ENCODE data around the gene FES. TPM values are rescaled to one million over a fixed set of nuclear protein-coding genes. Genes with fewer than 3 reads are reported as not detected.

The FES gene
- total and polyA plus RNA-seq, 10 of the 15 experiments (the other 5 are each of a cell fraction or from before 2014, with no cell fraction given) = 0.07 to 23.9 (median 9.9) TPM

GRCh38 chr15:90934256-90934948, 50.1 kb downstream of the FES start (continued):
- TF ChIP-seq SREBF2 (IDR thresholded peaks at IDR 0.05; ENCODE audit: low read length) (no peak), HDAC2 (IDR thresholded peaks at IDR 0.05) (no peak), RELA (IDR thresholded peaks at IDR 0.05; ENCODE audit: borderline replicate concordance, partially characterized antibody) (peak; percentile 14), PAX5 (IDR thresholded peaks at IDR 0.05; ENCODE audit: borderline replicate concordance, low read depth, low read length) (no peak), ELK1 (IDR thresholded peaks at IDR 0.05; ENCODE audit: low read depth, low read length) (no peak), HDGF (IDR thresholded peaks at IDR 0.05) (peak; percentile 53; the same call in 1 of the 2 replicates), STAT1 (conservative IDR thresholded peaks at IDR 0.05) (no peak), EGR1 (IDR thresholded peaks at IDR 0.05; ENCODE audit: borderline replicate concordance in 1 of 2, low read depth in 2 of 2, low read length in 2 of 2) (peak in 1 of 2 experiments; percentile 91; a peak in 2 of 3 replicates), ZNF274 (IDR thresholded peaks at IDR 0.05; ENCODE audit: insufficient read depth, insufficient read length) (no peak), SMAD1 (IDR thresholded peaks at IDR 0.05; ENCODE audit: low read depth, partially characterized antibody) (no peak), NFYA (IDR thresholded peaks at IDR 0.05; ENCODE audit: borderline replicate concordance, low read depth, low read length) (no peak), CHD2 (IDR thresholded peaks at IDR 0.05; ENCODE audit: borderline replicate concordance, low read depth, low read length) (no peak), CREM (IDR thresholded peaks at IDR 0.05; ENCODE audit: low read depth) (peak; percentile 29; the same call in 1 of the 2 replicates), RB1 (IDR thresholded peaks at IDR 0.05; ENCODE audit: borderline replicate concordance) (peak; percentile 42; the same call in 1 of the 2 replicates), HCFC1 (IDR thresholded peaks at IDR 0.05; ENCODE audit: low read length) (0 out of 2 replicates have a peak, but pooled peaks have one; percentile 30), EP300 (IDR thresholded peaks at IDR 0.05; ENCODE audit: borderline replicate concordance in 1 of 2, control insufficient read depth in 1 of 2, low read depth in 2 of 2, low read length in 2 of 2) (no peak)
- TF ChIP-seq, protein P1, sequence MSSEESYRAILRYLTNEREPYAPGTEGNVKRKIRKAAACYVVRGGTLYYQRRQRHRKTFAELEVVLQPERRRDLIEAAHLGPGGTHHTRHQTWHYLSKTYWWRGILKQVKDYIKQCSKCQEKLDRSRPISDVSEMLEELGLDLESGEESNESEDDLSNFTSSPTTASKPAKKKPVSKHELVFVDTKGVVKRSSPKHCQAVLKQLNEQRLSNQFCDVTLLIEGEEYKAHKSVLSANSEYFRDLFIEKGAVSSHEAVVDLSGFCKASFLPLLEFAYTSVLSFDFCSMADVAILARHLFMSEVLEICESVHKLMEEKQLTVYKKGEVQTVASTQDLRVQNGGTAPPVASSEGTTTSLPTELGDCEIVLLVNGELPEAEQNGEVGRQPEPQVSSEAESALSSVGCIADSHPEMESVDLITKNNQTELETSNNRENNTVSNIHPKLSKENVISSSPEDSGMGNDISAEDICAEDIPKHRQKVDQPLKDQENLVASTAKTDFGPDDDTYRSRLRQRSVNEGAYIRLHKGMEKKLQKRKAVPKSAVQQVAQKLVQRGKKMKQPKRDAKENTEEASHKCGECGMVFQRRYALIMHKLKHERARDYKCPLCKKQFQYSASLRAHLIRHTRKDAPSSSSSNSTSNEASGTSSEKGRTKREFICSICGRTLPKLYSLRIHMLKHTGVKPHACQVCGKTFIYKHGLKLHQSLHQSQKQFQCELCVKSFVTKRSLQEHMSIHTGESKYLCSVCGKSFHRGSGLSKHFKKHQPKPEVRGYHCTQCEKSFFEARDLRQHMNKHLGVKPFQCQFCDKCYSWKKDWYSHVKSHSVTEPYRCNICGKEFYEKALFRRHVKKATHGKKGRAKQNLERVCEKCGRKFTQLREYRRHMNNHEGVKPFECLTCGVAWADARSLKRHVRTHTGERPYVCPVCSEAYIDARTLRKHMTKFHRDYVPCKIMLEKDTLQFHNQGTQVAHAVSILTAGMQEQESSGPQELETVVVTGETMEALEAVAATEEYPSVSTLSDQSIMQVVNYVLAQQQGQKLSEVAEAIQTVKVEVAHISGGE (CRISPR knock-in tag; IDR thresholded peaks at IDR 0.05) = no peak
- TF ChIP-seq, protein P2, sequence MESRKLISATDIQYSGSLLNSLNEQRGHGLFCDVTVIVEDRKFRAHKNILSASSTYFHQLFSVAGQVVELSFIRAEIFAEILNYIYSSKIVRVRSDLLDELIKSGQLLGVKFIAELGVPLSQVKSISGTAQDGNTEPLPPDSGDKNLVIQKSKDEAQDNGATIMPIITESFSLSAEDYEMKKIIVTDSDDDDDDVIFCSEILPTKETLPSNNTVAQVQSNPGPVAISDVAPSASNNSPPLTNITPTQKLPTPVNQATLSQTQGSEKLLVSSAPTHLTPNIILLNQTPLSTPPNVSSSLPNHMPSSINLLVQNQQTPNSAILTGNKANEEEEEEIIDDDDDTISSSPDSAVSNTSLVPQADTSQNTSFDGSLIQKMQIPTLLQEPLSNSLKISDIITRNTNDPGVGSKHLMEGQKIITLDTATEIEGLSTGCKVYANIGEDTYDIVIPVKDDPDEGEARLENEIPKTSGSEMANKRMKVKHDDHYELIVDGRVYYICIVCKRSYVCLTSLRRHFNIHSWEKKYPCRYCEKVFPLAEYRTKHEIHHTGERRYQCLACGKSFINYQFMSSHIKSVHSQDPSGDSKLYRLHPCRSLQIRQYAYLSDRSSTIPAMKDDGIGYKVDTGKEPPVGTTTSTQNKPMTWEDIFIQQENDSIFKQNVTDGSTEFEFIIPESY (IDR thresholded peaks at IDR 0.05) = no peak
- TF ChIP-seq, protein P3, sequence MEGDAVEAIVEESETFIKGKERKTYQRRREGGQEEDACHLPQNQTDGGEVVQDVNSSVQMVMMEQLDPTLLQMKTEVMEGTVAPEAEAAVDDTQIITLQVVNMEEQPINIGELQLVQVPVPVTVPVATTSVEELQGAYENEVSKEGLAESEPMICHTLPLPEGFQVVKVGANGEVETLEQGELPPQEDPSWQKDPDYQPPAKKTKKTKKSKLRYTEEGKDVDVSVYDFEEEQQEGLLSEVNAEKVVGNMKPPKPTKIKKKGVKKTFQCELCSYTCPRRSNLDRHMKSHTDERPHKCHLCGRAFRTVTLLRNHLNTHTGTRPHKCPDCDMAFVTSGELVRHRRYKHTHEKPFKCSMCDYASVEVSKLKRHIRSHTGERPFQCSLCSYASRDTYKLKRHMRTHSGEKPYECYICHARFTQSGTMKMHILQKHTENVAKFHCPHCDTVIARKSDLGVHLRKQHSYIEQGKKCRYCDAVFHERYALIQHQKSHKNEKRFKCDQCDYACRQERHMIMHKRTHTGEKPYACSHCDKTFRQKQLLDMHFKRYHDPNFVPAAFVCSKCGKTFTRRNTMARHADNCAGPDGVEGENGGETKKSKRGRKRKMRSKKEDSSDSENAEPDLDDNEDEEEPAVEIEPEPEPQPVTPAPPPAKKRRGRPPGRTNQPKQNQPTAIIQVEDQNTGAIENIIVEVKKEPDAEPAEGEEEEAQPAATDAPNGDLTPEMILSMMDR (IDR thresholded peaks at IDR 0.05 in 2 of 3, conservative IDR thresholded peaks at IDR 0.05 in 1 of 3; ENCODE audit: control insufficient read depth in 2 of 3, extremely low read depth in 1 of 3, insufficient read depth in 1 of 3, low read depth in 3 of 3, low read length in 3 of 3) = peak; percentile 94 to 98 (median 97)
- TF ChIP-seq, protein P4, sequence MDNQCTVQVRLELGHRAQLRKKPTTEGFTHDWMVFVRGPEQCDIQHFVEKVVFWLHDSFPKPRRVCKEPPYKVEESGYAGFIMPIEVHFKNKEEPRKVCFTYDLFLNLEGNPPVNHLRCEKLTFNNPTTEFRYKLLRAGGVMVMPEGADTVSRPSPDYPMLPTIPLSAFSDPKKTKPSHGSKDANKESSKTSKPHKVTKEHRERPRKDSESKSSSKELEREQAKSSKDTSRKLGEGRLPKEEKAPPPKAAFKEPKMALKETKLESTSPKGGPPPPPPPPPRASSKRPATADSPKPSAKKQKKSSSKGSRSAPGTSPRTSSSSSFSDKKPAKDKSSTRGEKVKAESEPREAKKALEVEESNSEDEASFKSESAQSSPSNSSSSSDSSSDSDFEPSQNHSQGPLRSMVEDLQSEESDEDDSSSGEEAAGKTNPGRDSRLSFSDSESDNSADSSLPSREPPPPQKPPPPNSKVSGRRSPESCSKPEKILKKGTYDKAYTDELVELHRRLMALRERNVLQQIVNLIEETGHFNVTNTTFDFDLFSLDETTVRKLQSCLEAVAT (IDR thresholded peaks at IDR 0.05) = no peak

Measured in GM12878 (cell line).